NCI-H2107 (cell line): ENCODE measurements around the gene DDX27.
"Not testable (repeated sequence)": the region's sequence is repeated elsewhere in the genome, so short reads cannot be mapped to it uniquely, and the experiment has no call there.

Source experiments
- DNase-seq: peaks from one replicate; lab custom pipeline; 2025; lab: John Stamatoyannopoulos, UW

The DDX27 gene

GRCh38 chr20:49219091-49219923 is at the start of gene DDX27:
Gene DDX27 (plus strand): TSS chr20:49219416. CDS start chr20:49219449, 33 bp downstream.
- peak; percentile 99 for DNase-seq

- no peak for DNase-seq
These were observed 49.7 kb upstream of the DDX27 start for GRCh38 chr20:49169547-49169946.

GRCh38 chr20:49170714-49171113 is 48.5 kb upstream of the DDX27 start:
- DNase-seq, result no peak

GRCh38 chr20:49171909-49172308 is 47.3 kb upstream of the DDX27 start:
- DNase-seq, result no peak

GRCh38 chr20:49172413-49172812 is 46.8 kb upstream of the DDX27 start:
- DNase-seq, result no peak

GRCh38 chr20:49174183-49174582 is 45.0 kb upstream of the DDX27 start:
- no peak for DNase-seq

- no peak for DNase-seq
These were observed 39.6 kb upstream of the DDX27 start for GRCh38 chr20:49179368-49180277.

GRCh38 chr20:49181265-49181877 is 37.8 kb upstream of the DDX27 start:
- DNase-seq, result no peak

GRCh38 chr20:49183444-49183843 is 35.8 kb upstream of the DDX27 start:
- DNase-seq, result no peak

GRCh38 chr20:49184084-49184501 is 35.1 kb upstream of the DDX27 start:
- not testable (repeated sequence) for DNase-seq

- DNase-seq, result no peak
These were observed 34.5 kb upstream of the DDX27 start for GRCh38 chr20:49184691-49185070.

GRCh38 chr20:49185071-49185761 is 34.0 kb upstream of the DDX27 start:
- no peak for DNase-seq

GRCh38 chr20:49186535-49187329 is 32.5 kb upstream of the DDX27 start:
- DNase-seq, result no peak

- no peak for DNase-seq
These were observed 31.8 kb upstream of the DDX27 start for GRCh38 chr20:49187330-49187850.

- DNase-seq, result peak; percentile 91
These were observed 31.2 kb upstream of the DDX27 start, which contains the start of gene STAU1 for GRCh38 chr20:49187851-49188641. Gene STAU1 (minus strand): TSS chr20:49188334. CDS start chr20:49166201, 22,133 bp downstream.

- DNase-seq, result not testable (repeated sequence)
These were observed 26.2 kb upstream of the DDX27 start for GRCh38 chr20:49192944-49193518.

- no peak for DNase-seq
These were observed 19.4 kb upstream of the DDX27 start for GRCh38 chr20:49199729-49200293.

GRCh38 chr20:49203011-49203410 is 16.2 kb upstream of the DDX27 start:
- DNase-seq, result no peak

GRCh38 chr20:49203746-49204145 is 15.5 kb upstream of the DDX27 start:
- DNase-seq, result no peak
